Ectodermal cell (in vitro differentiated cells): ENCODE results near the gene PON3.

Experiments
- H3K27ac ChIP-seq: 2 replicates; pipeline ENCODE4 v1.7.0; 2013; ENCODE audit warnings: mild to moderate bottlenecking, low read depth, low read length; ENCODE audit not compliant: insufficient read depth, poor library complexity, severe bottlenecking
- H3K27me3 ChIP-seq: 2 replicates; pipeline ENCODE4 v1.7.0; 2013; ENCODE audit warnings: mild to moderate bottlenecking, low read length; ENCODE audit not compliant: insufficient read depth, control insufficient read depth, poor library complexity, severe bottlenecking
- H3K36me3 ChIP-seq: one replicate; pipeline ENCODE4 v1.7.0; 2013; ENCODE audit warnings: low read length; ENCODE audit not compliant: control insufficient read depth, insufficient read depth
- H3K4me1 ChIP-seq: one replicate; pipeline ENCODE4 v1.7.0; 2013; ENCODE audit warnings: low read length; ENCODE audit not compliant: control insufficient read depth, insufficient read depth
- H3K4me3 ChIP-seq: 2 replicates; pipeline ENCODE4 v1.7.0; 2013; ENCODE audit warnings: low read depth, low read length, control low read depth; ENCODE audit not compliant: insufficient read depth
- H3K9me3 ChIP-seq: 2 replicates; pipeline ENCODE4 v1.7.0; 2013; ENCODE audit warnings: mild to moderate bottlenecking, low read length, moderate library complexity; ENCODE audit not compliant: control insufficient read depth
- WGBS, 2 experiments: methylation state at CpG; one replicate each; pipeline ENCODE4 v1.1.7; 2013; ENCODE audit warnings: missing lambda C conversion rate in 2 of 2; 5-methylcytosine and 5-hydroxymethylcytosine counted together

The PON3 gene

GRCh38 chr7:95411666-95412065 lies 15.5 kb upstream of the PON3 start:
- no peak overlapping the region for H3K27ac ChIP-seq
- H3K36me3 ChIP-seq: peaks cover 18% of the 10 kb centered on the region
- WGBS, 2 experiments: 96 to 99% methylated on average over 4 of the region's 4 CpGs
- H3K27me3 ChIP-seq: no peaks in the 10 kb centered on the region
- no peaks in the 10 kb centered on the region for H3K9me3 ChIP-seq
- no peak overlapping the region for H3K4me3 ChIP-seq
- H3K4me1 ChIP-seq: peaks cover 5% of the 10 kb centered on the region

- Histone ChIP-seq H3K4me3 (no peak overlapping the region), H3K27ac (no peak overlapping the region), H3K9me3 (no peaks in the 10 kb centered on the region), H3K4me1 (peaks cover 5% of the 10 kb centered on the region), H3K36me3 (peaks cover 20% of the 10 kb centered on the region), H3K27me3 (no peaks in the 10 kb centered on the region)
- WGBS, 2 experiments: 92 to 100% methylated on average over 3 of the region's 3 CpGs
These were observed 14.9 kb upstream of the PON3 start for GRCh38 chr7:95411036-95411435.

GRCh38 chr7:95407751-95408150 lies 11.6 kb upstream of the PON3 start:
- WGBS, 2 experiments: 33 to 36% methylated on average over 2 of the region's 2 CpGs

GRCh38 chr7:95405800-95406199 lies 9.6 kb upstream of the PON3 start:
- peaks cover 5% of the 10 kb centered on the region for H3K4me1 ChIP-seq
- WGBS, 2 experiments: 96 to 98% methylated on average over 6 of the region's 6 CpGs
- no peak overlapping the region for H3K27ac ChIP-seq
- H3K9me3 ChIP-seq: no peaks in the 10 kb centered on the region
- H3K27me3 ChIP-seq: no peaks in the 10 kb centered on the region
- H3K4me3 ChIP-seq: no peak overlapping the region
- H3K36me3 ChIP-seq: peaks cover 8% of the 10 kb centered on the region

More at GRCh38 chr7:95407751-95408150, 11.6 kb upstream of the PON3 start:
- Histone ChIP-seq H3K4me1 (peaks cover 5% of the 10 kb centered on the region), H3K36me3 (peaks cover 20% of the 10 kb centered on the region), H3K27me3 (no peaks in the 10 kb centered on the region), H3K4me3 (no peak overlapping the region), H3K27ac (no peak overlapping the region), H3K9me3 (no peaks in the 10 kb centered on the region)

DNA sequence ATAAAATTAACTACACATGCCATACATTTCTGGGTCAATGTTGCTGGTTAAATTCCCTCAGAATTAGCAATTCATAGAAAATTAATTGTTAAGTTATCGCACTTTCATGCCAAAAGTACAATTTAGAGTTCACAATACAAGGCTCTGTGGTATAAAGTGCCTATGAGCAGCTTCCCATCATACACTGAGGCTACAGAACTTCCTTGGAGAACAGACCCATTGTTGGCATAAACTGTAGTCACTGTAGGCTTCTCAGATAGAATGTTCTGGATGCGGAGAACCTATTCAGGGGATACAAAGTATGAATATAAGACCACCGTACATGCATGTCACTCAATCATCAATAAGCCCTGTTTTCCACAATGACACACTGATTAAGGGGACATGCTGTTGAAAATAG lies 9.0 kb upstream of the PON3 start:
- 85 to 96% methylated on average over 3 of the region's 3 CpGs for WGBS, 2 experiments
- no peak overlapping the region for H3K27ac ChIP-seq

DNA sequence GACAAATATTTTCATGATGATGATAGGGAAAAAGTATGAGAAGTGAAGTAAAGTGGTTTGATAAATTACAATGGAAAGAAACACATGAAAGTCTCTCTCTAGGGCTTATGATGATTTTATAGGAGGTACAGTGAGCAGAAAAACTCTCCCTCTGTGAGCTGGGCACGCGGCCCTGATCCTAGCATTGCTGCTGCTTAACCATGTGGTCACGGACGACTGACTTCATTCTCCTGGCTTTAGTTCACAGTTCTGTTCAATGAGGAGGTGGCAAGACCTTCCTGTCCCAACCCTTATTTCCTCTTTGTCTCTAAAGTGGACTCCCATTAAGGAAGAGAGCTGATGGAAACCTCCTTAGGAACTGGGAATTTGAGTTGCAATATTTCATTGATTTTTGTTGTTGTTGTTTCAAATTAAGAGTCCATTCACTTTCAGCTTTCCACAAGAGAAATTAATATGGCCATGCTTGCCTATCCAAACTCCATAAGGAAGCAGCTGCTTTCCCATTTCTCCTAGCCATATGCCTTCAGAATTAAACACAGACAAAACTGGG lies 8.2 kb upstream of the PON3 start:
- Histone ChIP-seq H3K4me3 (no peak overlapping the region), H3K36me3 (peaks cover 2% of the 10 kb centered on the region), H3K4me1 (peaks cover 5% of the 10 kb centered on the region), H3K27me3 (no peaks in the 10 kb centered on the region), H3K27ac (no peak overlapping the region), H3K9me3 (no peaks in the 10 kb centered on the region)
- WGBS, 2 experiments: 73 to 79% methylated on average over 4 of the region's 4 CpGs

More for the DNA sequence above, 9.0 kb upstream of the PON3 start:
- Histone ChIP-seq H3K4me3 (no peak overlapping the region), H3K4me1 (peaks cover 5% of the 10 kb centered on the region), H3K9me3 (no peaks in the 10 kb centered on the region), H3K27me3 (no peaks in the 10 kb centered on the region), H3K36me3 (peaks cover 7% of the 10 kb centered on the region)

GRCh38 chr7:95398155-95398940 lies 2.2 kb upstream of the PON3 start:
- Histone ChIP-seq H3K27ac (no peak overlapping the region), H3K4me3 (no peak overlapping the region), H3K4me1 (no peaks in the 10 kb centered on the region), H3K36me3 (no peaks in the 10 kb centered on the region), H3K27me3 (no peaks in the 10 kb centered on the region), H3K9me3 (no peaks in the 10 kb centered on the region)
- 96 to 98% methylated on average over 3 of the region's 4 CpGs for whole genome bisulfite sequencing, 2 experiments

- no peaks in the 10 kb centered on the region for H3K9me3 ChIP-seq
- H3K27me3 ChIP-seq: no peaks in the 10 kb centered on the region
- WGBS, 2 experiments: 92 to 93% methylated on average over 3 of the region's 3 CpGs
- H3K4me1 ChIP-seq: no peaks in the 10 kb centered on the region
- H3K4me3 ChIP-seq: no peak overlapping the region
- H3K27ac ChIP-seq: no peak overlapping the region
- no peaks in the 10 kb centered on the region for H3K36me3 ChIP-seq
These were observed 1.2 kb upstream of the PON3 start for GRCh38 chr7:95397381-95397780.

DNA sequence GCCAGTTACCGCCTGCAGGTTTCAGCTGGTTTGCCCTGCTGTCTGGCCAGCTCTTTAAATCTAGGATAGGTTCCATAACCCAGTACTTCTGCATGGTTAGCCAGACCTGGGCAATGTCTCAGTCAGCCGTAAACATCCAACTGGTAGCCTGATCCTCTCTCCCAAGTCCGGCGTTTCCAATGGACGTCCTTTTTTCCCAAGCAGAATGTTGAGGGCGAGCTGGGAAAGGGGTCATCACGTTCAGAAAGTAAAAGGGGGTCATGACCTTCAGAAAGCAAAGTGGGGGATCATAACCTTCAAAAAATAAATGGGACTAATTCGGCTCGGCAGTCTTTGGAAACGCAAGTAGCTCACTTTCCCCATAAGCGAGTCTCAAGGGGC lies 430 bp downstream of the PON3 start:
- Histone ChIP-seq H3K27me3 (no peaks in the 10 kb centered on the region), H3K4me3 (no peak overlapping the region), H3K9me3 (no peaks in the 10 kb centered on the region), H3K36me3 (no peaks in the 10 kb centered on the region), H3K27ac (no peak overlapping the region), H3K4me1 (no peaks in the 10 kb centered on the region)
- 94 to 96% methylated on average over 11 of the region's 11 CpGs for WGBS, 2 experiments

DNA sequence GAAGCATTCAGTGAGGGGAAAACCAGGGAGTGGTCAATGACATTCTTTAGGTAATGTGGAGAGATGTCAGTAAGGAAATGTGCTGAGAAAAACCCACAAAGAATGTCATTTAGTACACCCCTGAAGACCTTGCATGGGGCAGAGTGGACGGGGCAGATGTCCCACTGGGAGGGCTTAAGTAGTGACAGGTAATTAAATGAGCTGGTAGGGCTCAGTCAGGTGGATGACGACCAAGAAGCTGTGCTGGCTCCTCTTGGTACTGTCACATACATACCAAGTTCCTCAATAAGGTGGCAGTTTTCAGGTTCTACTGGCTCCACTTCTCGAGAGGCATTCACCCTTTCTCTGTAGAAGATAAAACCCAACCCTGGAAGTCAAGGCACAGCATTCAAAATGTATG lies 1.8 kb downstream of the PON3 start:
- 83 to 91% methylated on average over 3 of the region's 3 CpGs for WGBS, 2 experiments
- H3K4me1 ChIP-seq: no peaks in the 10 kb centered on the region
- no peaks in the 10 kb centered on the region for H3K36me3 ChIP-seq
- no peaks in the 10 kb centered on the region for H3K27me3 ChIP-seq
- no peak overlapping the region for H3K4me3 ChIP-seq
- no peaks in the 10 kb centered on the region for H3K9me3 ChIP-seq
- no peak overlapping the region for H3K27ac ChIP-seq
